GM23338 (cell line): ENCODE results near the gene CEACAM18. TPM values are rescaled to one million over a fixed set of nuclear protein-coding genes. Genes with fewer than 3 reads are reported as not detected.

Source experiments
- ATAC-seq: fragments of 200-7000 bp; cut with Tn5 transposase; 3 replicates; pipeline ENCODE4 v1.9.1; 2020
- DNase-seq: peaks from one replicate; pipeline ENCODE4 v3.0.0-alpha.2; 2015; ENCODE audit warnings: low spot score
- H2AFZ ChIP-seq: fragments of 200-600 bp; sonication (generic); 2 replicates; pipeline ENCODE4 v1.8.0; 2016; ENCODE audit warnings: antibody characterized with exemption, mild to moderate bottlenecking, moderate library complexity
- H3F3A ChIP-seq: fragments of 200-600 bp; sonication (generic); replicated peaks from 2 replicates; pipeline ENCODE4 v1.8.0; 2017; ENCODE audit warnings: antibody characterized with exemption, mixed run types, low read depth
- H3K27ac ChIP-seq: fragments of 200-600 bp; sonication (generic); 2 replicates; pipeline ENCODE4 v1.6.1; 2016; ENCODE audit warnings: low read depth
- H3K27me3 ChIP-seq: fragments of 200-600 bp; sonication (generic); 2 replicates; pipeline ENCODE4 v1.8.0; 2016; ENCODE audit warnings: mild to moderate bottlenecking, mixed run types, moderate library complexity; ENCODE audit not compliant: insufficient read depth
- H3K36me3 ChIP-seq: fragments of 200-600 bp; sonication (generic); 2 replicates; pipeline ENCODE4 v1.8.0; 2016; ENCODE audit warnings: mild to moderate bottlenecking; ENCODE audit not compliant: insufficient read depth
- H3K4me1 ChIP-seq: fragments of 200-600 bp; sonication (generic); 2 replicates; pipeline ENCODE4 v1.8.0; 2016; ENCODE audit warnings: mild to moderate bottlenecking, moderate library complexity; ENCODE audit not compliant: insufficient read depth
- H3K4me2 ChIP-seq: fragments of 200-600 bp; sonication (generic); 2 replicates; pipeline ENCODE4 v1.7.1; 2017; ENCODE audit warnings: mixed run types
- H3K4me3 ChIP-seq: fragments of 200-600 bp; sonication (generic); 2 replicates; pipeline ENCODE4 v1.6.1; 2016; ENCODE audit warnings: mixed run types
- H3K79me2 ChIP-seq: fragments of 200-600 bp; sonication (generic); replicated peaks from 2 replicates; pipeline ENCODE4 v1.8.0; 2017; ENCODE audit warnings: mild to moderate bottlenecking; ENCODE audit not compliant: insufficient read depth
- H3K9me2 ChIP-seq: fragments of 200-600 bp; sonication (generic); 2 replicates; pipeline ENCODE4 v1.8.0; 2017; ENCODE audit not compliant: insufficient read depth
- H4K20me1 ChIP-seq: fragments of 200-600 bp; sonication (generic); replicated peaks from 2 replicates; pipeline ENCODE4 v1.8.0; 2017; ENCODE audit warnings: mild to moderate bottlenecking; ENCODE audit not compliant: insufficient read depth
- H3K27ac Mint-ChIP-seq: 2 replicates; pipeline ENCODE4 v1.8.0; 2020; ENCODE audit warnings: inconsistent platforms, mild to moderate bottlenecking, moderate library complexity, mixed read lengths
- H3K27me3 Mint-ChIP-seq: 3 replicates; pipeline ENCODE4 v1.8.0; 2022; ENCODE audit warnings: low read depth, mild to moderate bottlenecking, moderate library complexity, mixed read lengths, inconsistent platforms; ENCODE audit not compliant: insufficient read depth, poor library complexity
- H3K36me3 Mint-ChIP-seq: 3 replicates; pipeline ENCODE4 v1.8.0; 2021; ENCODE audit warnings: low read depth, mild to moderate bottlenecking, inconsistent platforms, moderate library complexity, mixed read lengths
- H3K4me1 Mint-ChIP-seq: 3 replicates; pipeline ENCODE4 v1.8.0; 2020; ENCODE audit warnings: mild to moderate bottlenecking, inconsistent platforms, mixed read lengths
- H3K4me3 Mint-ChIP-seq: 3 replicates; pipeline ENCODE4 v1.8.0; 2021; ENCODE audit warnings: moderate library complexity, mild to moderate bottlenecking, inconsistent platforms, mixed read lengths
- H3K9me3 Mint-ChIP-seq: 3 replicates; pipeline ENCODE4 v1.8.0; 2020; ENCODE audit warnings: moderate library complexity, mild to moderate bottlenecking, inconsistent platforms, mixed read lengths
- CTCF ChIP-seq, 2 experiments: fragments of 200-600 bp in 1 of 2; sonication (generic) in 1 of 2; conservative IDR thresholded peaks; 2 replicates each; pipeline versions ENCODE4 v1.5.1 to v1.6.1; 2016 to 2017; ENCODE audit warnings: antibody characterized with exemption in 2 of 2, low read depth in 2 of 2, mild to moderate bottlenecking in 2 of 2, moderate library complexity in 1 of 2
- JUNB ChIP-seq: IDR thresholded peaks from one replicate; pipeline ENCODE4 v1.6.1; 2016; ENCODE audit warnings: antibody characterized with exemption; ENCODE audit not compliant: unreplicated experiment
- ZNF114 ChIP-seq: fragments of 250-450 bp; sonication (Bioruptor Pico); IDR thresholded peaks from 2 replicates; pipeline ENCODE4 v1.5.0; 2020; ENCODE audit warnings: mild to moderate bottlenecking, moderate library complexity
- ZNF331 ChIP-seq: fragments of 250-450 bp; sonication (Bioruptor Pico); IDR thresholded peaks from 2 replicates; pipeline ENCODE4 v1.5.0; 2020; ENCODE audit warnings: low read depth, mild to moderate bottlenecking, moderate library complexity
- ZNF462 ChIP-seq: fragments of 250-450 bp; sonication (Bioruptor Pico); IDR thresholded peaks from 2 replicates; pipeline ENCODE4 v1.5.0; 2020; ENCODE audit warnings: mild to moderate bottlenecking, moderate library complexity
- long read RNA-seq: library from polyadenylated mRNA; unstranded; transcript quantifications from one replicate; pipeline ENCODE4 v2.0.0, GENCODE V29; 2020; ENCODE audit not compliant: unreplicated experiment
- polyA plus RNA-seq: library from polyadenylated mRNA; unstranded; fragments of >200 nt; fragmentation: Nextera tagmentation; extraction: Ambion mirVana; gene quantifications from 2 replicates; pipeline ENCODE4 v1.2.1, GENCODE V29; 2016
- total RNA-seq: library from RNA; depleted of rRNA; stranded (reverse); fragments of >200 nt; shearing (Covaris generic); gene quantifications from 2 replicates; pipeline ENCODE4 v1.2.3, GENCODE V29; 2014; rRNA removed

Gene CEACAM18
- total RNA-seq: not detected in 2 replicates
- polyA plus RNA-seq: not detected in 2 replicates
- long read RNA-seq: 0 reads

DNA sequence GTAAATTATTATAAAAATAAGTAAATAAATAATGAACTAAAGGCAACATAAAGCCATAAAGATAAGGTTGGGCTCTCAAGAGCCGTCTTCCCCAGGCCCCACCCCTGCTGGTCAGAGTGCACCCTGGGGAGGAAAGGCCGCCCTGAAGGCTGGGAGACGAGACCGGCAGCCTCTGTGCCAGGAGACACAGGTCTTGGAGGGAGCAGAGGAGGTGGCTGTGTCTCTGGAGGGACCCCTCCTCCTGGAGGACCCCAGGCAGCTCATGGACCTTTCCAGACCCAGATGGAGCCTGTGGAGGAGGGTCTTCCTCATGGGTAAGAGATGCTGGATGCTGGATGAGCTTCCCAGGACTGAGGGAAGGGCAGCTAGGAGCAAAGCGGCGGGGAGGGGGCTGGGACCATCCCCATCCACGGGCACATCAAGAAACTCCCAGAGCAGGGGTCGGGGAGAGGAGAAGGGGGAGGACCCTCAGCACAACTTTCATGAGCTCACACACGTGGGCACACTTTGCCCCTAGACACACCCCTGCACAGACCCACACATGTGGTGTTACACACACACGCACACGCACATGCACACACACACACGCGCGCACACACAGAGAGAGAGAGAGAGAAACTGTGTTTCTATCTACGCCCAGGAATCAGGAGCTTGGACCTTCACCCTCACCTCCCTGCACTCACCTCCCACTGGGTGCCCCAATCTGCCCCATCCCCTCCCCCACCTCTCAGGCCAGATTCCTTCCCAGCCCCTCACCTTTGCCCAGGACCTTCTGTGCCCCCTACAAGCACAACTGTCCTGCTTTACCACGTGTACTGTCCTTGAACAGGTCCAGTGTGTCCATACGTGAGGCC lies at the start of gene CEACAM18:
TSS of gene CEACAM18 (plus strand) at position 159 of the 854 bp plus-strand sequence.
- H3K4me3 ChIP-seq: no peak within 1 kb of the TSS
- H3F3A ChIP-seq: no peaks in the 10 kb centered on the region
- TF ChIP-seq CTCF (conservative IDR thresholded peaks at IDR 0.05; ENCODE audit: low read depth in 2 of 2) (no peak), JUNB (no peak), ZNF331 (CRISPR knock-in tag) (no peak), ZNF462 (CRISPR knock-in tag) (no peak), ZNF114 (no peak)
- H3K4me1 ChIP-seq: no peaks in the 10 kb centered on the region
- Mint-ChIP-seq H3K4me3 (no peak within 1 kb of the TSS), H3K4me1 (no peaks in the 10 kb centered on the region), H3K27me3 (peaks cover 17% of the 10 kb centered on the region), H3K27ac (no peak within 1 kb of the TSS), H3K36me3 (peaks cover 28% of the 10 kb centered on the region), H3K9me3 (peaks cover 86% of the 10 kb centered on the region)
- H2AFZ ChIP-seq: no peak within 1 kb of the TSS
- no peak within 1 kb of the TSS for H3K4me2 ChIP-seq
- H3K9me2 ChIP-seq: peaks cover 5% of the 10 kb centered on the region; the same call in 1 of the 2 replicates
- no peak for ATAC-seq
- DNase-seq: no peak
- H3K27me3 ChIP-seq: no peaks in the 10 kb centered on the region
- no peak within 1 kb of the TSS for H3K27ac ChIP-seq
- H4K20me1 ChIP-seq: no peaks in the 10 kb centered on the region
- H3K79me2 ChIP-seq: no peaks in the 10 kb centered on the region
- no peaks in the 10 kb centered on the region for H3K36me3 ChIP-seq
